HG02678 (cell line): Measurements from ENCODE around the gene RALGDS.

ENCODE experiments used
- ATAC-seq: cut with Tn5 transposase; IDR thresholded peaks from one replicate; pipeline ENCODE4 v1.9.1; 2021; ENCODE audit warnings: mild to moderate bottlenecking, moderate library complexity; ENCODE audit not compliant: unreplicated experiment

Gene RALGDS

DNA sequence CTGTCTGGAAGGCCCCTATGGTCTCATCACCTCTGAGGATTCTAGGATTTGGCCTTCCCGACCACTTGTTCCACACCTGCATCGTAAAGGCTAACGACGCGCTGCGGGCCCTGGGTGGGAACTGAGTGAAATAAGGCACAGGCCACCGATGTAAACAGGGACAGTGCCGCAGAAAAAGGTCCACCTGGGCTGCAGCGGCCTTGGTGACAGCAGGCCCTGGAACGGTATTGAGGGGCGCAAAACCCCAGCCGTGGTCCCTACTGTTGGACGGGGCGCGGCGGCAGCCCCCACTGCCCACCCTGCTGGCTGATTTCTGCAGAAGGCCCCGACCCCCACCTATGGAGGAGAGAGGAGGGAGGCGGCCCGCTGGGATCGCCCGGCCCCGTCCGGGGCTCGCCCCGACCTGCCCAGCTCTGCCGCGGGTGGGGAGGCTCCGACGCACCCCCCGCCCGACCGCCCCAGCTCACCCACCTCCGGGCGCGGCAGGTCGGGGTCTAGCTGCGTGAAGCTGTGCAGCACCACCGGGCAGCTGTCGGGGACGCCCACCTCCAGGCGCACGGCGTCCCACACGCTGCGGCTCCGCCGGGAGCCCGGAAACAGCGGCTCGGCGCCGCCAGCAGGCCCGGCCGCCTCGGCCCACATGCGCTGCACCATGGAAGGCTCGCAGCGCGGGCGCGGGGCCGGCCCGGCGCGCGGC lies 391 bp downstream of the RALGDS start:
- ATAC-seq, result no peak

DNA sequence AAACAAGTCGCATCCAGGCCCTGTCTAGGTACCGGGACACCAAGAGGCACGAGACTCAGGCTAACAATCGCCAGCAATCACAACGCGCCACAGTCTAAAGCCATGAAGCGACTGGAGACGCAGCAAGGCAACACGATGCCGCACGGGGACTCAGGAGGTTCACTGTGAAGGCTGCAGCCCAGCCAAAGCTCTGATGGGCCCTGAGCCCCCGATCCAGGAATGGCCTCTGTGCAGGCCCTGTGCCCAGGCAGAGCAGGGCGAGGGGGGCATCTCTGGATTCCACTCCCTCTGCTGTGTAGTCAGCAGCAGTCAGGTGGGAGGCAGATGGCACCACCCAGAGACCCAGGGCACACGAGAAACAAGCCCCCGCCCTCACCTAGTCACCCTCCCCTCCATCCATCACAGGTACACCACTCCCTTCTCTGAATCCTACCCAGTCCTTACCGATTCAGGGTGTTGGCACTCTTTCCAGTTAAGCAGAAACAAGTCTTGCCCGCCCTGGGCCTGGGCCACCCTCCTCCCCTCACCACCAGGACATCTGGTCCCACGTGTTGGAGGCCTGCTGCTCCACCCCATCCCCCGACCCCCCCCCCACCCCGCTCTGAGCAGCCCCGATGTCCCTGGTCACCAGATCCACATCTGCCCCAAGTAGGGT lies 1.1 kb downstream of the RALGDS start:
- ATAC-seq, result no peak

DNA sequence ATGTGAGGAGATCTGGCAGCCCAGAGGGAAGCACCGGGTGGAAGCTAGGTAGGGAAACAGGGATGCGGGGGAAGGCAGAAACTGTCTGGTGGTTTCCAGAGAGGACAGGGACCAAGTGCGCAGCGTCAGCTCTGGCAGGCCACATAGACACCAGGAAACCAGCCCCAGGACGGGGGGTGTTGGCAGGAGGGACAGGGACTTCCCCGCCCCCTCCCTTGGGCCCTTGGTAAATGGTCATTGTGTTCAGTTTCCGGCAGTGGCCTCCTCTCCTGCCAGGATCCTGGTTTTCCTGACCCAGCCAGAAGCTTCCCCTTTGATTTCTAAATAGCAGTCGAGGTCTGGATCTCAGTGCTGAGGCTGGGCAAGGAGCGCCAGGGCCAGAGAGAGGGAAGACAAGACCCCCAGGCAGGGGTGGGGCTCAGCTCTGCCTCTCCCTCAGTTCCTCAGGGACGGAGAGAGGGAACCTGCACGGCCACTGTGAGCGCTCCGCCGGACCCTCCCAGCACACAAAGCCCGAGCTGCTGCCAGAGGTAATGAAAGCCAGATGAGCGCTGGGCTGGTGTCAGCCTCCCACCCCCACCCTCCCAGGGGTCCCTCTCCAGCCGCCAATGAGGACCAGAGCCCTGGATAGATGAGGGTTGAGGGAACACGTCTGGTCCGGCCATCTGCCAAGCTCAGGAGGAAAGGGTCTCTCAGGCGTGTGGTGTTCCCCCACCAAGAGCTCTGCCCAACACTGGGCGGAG lies 1.8 kb downstream of the RALGDS start:
- no peak for ATAC-seq

DNA sequence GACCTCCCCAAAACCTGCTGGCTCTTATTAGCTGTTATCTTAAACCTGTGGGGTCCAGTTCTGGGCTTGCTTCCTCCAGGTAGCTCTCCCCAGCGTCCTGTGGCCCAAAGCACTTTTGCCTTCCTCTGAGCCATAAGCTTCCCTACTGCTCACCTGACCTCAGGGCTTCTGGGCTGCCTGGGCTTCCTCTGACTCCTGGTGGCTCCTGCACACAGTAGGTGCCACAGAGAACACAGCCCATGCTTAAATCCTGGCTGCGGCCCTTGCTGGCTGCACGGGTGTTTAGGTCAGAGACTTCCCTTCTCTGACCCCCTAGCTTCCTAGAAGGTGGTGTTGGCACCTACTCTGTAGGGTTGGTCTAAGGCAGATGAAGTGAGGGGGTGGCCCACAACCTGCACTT lies 2.5 kb downstream of the RALGDS start:
- no peak for ATAC-seq

DNA sequence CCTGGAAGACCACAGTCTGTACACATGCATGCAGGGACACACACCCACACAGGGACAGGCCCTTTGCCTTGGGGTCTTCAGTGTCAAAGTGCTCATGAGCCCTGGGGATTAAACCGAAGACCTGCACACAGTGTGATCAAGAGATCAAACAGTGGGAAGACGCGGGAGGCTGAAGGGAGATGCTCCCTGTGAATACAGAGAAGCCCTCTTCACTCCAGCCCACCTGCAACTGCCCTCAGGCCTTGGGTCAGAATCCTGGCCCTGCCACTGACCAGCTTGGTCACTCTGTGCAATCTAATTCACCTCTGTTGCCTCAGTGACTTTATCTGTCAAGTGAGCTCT lies 2.9 kb downstream of the RALGDS start:
- no peak for ATAC-seq

GRCh38 chr9:133117271-133118178 lies 3.5 kb downstream of the RALGDS start:
- no peak for ATAC-seq

GRCh38 chr9:133116346-133117231 lies 4.5 kb downstream of the RALGDS start:
- ATAC-seq, result no peak

DNA sequence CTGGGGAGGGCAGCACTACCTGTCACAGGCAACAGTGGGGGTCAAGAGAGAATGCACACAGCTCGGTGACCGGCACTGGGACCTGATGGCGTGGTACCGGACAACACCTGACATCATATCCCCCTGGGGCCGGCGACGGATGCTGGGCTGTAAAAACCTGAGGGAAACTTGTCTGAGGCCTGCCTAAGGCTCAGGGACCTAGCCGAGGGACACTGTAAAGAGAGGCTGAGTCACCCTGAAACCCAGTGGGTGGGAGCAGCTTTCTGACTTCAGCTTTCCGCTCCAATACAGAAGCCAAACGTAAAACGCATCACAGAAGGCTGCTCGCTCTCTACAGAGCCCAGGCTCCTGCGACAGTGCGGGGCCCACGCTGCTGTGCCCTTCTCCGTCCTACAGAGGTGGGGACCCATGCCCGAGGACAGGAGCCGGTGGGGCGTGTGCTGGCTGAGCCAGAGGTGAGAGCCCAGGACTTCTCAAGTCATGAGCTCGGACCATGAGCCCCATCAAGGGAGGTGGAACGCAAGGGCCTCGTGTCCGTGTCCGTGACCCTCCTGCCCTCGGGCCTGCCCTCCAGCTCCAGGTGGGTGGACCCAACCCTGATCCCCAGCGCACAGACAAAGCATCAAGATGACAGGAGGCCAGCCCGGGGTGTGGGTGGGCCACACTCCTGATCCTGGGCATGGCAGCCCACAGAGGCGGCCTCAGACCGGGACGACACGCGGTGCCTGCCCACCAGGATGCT lies 5.3 kb downstream of the RALGDS start:
- peak; percentile 73 for ATAC-seq

- no peak for ATAC-seq
Measured at GRCh38 chr9:133114886-133115603, 6.0 kb downstream of the RALGDS start.

DNA sequence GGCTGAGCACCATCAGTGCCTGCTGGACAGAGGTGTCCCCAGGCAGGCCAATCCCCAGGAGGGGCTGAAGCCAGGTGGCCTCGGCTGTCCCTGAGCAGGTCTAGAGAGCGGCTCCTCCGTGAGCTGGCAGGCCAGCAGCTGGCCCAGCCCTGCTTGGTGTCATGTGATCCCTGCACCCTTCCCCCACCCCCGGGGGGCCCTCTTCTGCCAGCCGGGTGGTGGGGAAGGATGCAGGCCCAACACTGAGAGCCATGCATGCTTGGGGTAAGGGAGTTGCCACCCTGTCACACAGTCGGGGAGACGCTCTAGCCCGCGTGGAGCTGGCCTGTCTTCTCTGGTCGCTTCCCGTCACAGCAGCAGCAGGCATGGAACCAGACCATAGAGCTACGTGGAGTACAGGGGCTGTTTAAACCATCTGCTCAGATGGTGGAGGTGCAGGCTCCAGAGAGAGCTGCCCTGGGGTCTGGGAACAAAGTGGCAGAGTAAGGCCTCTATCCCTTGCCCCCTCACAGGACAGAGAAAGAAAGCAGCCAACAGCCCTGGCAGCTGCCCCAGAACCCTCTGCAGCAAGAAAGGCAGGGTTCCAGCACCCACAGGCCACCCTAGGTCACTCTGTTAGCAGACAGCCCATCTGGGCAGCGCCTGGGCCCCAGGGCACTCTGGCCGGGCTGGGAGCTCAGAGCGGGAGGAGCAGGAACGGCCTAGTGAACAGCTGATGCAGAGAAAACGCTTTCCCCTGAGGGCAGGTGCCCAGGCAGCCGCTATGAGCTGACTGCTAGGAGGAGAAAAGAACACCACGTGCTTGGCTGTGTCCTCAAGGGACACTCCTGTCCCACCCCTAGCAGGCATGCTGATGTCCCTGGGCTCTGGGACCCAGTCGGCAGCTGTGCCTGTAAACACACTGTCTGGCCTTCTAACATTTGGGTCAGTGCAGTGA lies 6.8 kb downstream of the RALGDS start:
- no peak for ATAC-seq

- no peak for ATAC-seq
Measured at GRCh38 chr9:133113163-133113948, 7.7 kb downstream of the RALGDS start.

DNA sequence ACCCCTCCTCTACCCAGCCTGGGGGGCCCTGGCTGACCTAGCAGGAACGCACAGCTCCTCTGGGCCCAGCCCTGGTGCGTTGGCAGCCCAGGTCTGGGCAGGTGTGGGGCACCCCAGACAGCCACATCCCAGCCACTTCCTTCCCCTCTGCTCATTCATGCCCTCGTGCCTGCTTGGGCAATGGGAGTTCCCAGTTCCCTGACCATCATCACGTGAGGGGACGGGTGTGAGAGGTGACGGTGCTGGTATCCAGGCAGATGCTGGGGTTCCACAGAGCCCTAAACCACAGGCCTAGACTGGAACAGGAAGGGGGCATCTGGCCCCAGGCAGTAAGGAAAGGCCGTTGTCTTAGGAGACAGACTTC lies 8.4 kb downstream of the RALGDS start:
- no peak for ATAC-seq

DNA sequence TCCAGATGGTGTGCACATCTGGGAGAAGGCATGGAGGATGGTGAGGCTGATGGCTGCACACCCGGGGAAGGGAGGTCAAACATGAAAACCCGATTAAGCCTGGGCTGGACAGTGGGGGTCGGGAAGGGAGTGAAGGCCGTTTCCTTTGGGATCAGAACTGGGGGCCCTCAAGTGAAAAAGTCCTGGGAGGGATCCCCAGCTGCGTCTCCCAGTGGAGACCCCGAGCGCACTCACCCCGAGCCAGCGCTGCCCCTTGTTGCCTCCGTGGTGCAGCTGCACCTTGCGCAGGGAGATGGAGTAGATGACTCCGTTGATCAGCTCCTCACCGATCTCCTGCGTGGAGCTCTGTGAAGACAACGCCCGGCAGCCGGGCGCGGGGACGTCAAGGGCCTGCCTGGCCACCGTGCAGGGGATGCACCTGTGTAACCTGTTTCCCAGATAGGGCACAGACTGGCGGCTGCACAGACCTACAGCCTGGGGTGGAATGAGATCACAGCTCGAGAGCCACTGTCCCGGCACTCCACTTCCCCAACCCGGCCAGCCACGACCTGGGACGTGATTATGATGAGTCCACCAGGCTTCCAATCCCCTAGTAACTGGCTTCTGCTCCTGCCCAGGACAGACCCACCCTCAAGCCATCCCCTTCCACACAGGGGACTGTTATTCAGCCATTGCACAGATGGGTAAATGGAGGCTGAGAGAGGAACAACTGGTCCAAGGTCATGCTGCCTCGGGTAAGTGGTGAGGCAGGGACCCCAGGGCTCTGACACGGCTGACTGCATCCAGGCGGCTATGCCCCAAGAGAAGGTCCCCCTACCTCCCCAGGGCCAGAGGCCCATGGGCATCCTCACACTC lies 9.0 kb downstream of the RALGDS start:
- ATAC-seq, result no peak

- no peak for ATAC-seq
Measured at GRCh38 chr9:133109931-133110650, 10.9 kb downstream of the RALGDS start.
